Middle frontal gyrus (tissue), 1 donor: ENCODE data around the gene ZFR.
A peak's percentile ranks its signal among the peaks of the same experiment; 100 is the strongest.

Experiments
- DNase-seq: peaks from one replicate; pipeline ENCODE4 v3.0.0-alpha.2; 2015; ENCODE audit warnings: low spot score; ENCODE audit errors: extremely low spot score

Gene ZFR

GRCh38 chr5:32363030-32363429 is 81.5 kb downstream of the ZFR start:
- DNase-seq: no peak

- DNase-seq: no peak
These were observed 82.0 kb downstream of the ZFR start for GRCh38 chr5:32362527-32362926.

- no peak for DNase-seq
These were observed 83.6 kb downstream of the ZFR start for GRCh38 chr5:32360906-32361305.

GRCh38 chr5:32358611-32359010 is 85.9 kb downstream of the ZFR start:
- DNase-seq: no peak

- DNase-seq: no peak
These were observed 86.9 kb downstream of the ZFR start for GRCh38 chr5:32357658-32358057.

- no peak for DNase-seq
These were observed 88.9 kb downstream of the ZFR start for GRCh38 chr5:32355686-32356085.

- DNase-seq: no peak
These were observed 91.1 kb downstream of the ZFR start for GRCh38 chr5:32353420-32353819.

GRCh38 chr5:32352685-32353084 is 91.9 kb downstream of the ZFR start:
- DNase-seq: no peak

- DNase-seq: no peak
These were observed 97.7 kb downstream of the ZFR start for GRCh38 chr5:32346869-32347268.

GRCh38 chr5:32343058-32343672 is 101.4 kb downstream of the ZFR start:
- no peak for DNase-seq

GRCh38 chr5:32342656-32343055 is 101.9 kb downstream of the ZFR start:
- DNase-seq: no peak

- no peak for DNase-seq
These were observed 104.7 kb downstream of the ZFR start for GRCh38 chr5:32339878-32340277.

GRCh38 chr5:32339198-32339597 is 105.3 kb downstream of the ZFR start:
- no peak for DNase-seq

- no peak for DNase-seq
These were observed 111.6 kb downstream of the ZFR start for GRCh38 chr5:32332966-32333365.

- DNase-seq: no peak
These were observed 112.2 kb downstream of the ZFR start for GRCh38 chr5:32332361-32332760.

- DNase-seq: no peak
These were observed 112.6 kb downstream of the ZFR start for GRCh38 chr5:32331935-32332274.

- DNase-seq: no peak
These were observed 113.2 kb downstream of the ZFR start for GRCh38 chr5:32331217-32331934.

- no peak for DNase-seq
These were observed 114.2 kb downstream of the ZFR start for GRCh38 chr5:32330126-32330971.

- peak; percentile 45 for DNase-seq
These were observed 115.1 kb downstream of the ZFR start for GRCh38 chr5:32329395-32329834.

- DNase-seq: no peak
These were observed 118.2 kb downstream of the ZFR start for GRCh38 chr5:32326216-32326772.

GRCh38 chr5:32325616-32326015 is 118.9 kb downstream of the ZFR start:
- DNase-seq: no peak

- peak; percentile 30 for DNase-seq
These were observed 119.5 kb downstream of the ZFR start for GRCh38 chr5:32325062-32325461.
